Rectal smooth muscle tissue (tissue), 1 donor: ENCODE measurements around the gene TNNI2.

ENCODE experiments used
- H3K27ac ChIP-seq: one replicate; pipeline ENCODE4 v1.7.0; 2013; ENCODE audit warnings: low read depth, low read length, inconsistent platforms
- H3K27me3 ChIP-seq: one replicate; pipeline ENCODE4 v1.7.0; 2013; ENCODE audit warnings: low read length; ENCODE audit not compliant: control insufficient read depth, insufficient read depth
- H3K36me3 ChIP-seq: one replicate; pipeline ENCODE4 v1.7.0; 2013; ENCODE audit warnings: low read length; ENCODE audit not compliant: control insufficient read depth, insufficient read depth
- H3K4me1 ChIP-seq: one replicate; pipeline ENCODE4 v1.7.0; 2013; ENCODE audit warnings: low read length; ENCODE audit not compliant: control insufficient read depth, insufficient read depth
- H3K4me3 ChIP-seq: one replicate; pipeline ENCODE4 v1.7.0; 2013; ENCODE audit warnings: low read length
- H3K9ac ChIP-seq: one replicate; pipeline ENCODE4 v1.7.0; 2013; ENCODE audit warnings: low read length

Gene TNNI2

DNA sequence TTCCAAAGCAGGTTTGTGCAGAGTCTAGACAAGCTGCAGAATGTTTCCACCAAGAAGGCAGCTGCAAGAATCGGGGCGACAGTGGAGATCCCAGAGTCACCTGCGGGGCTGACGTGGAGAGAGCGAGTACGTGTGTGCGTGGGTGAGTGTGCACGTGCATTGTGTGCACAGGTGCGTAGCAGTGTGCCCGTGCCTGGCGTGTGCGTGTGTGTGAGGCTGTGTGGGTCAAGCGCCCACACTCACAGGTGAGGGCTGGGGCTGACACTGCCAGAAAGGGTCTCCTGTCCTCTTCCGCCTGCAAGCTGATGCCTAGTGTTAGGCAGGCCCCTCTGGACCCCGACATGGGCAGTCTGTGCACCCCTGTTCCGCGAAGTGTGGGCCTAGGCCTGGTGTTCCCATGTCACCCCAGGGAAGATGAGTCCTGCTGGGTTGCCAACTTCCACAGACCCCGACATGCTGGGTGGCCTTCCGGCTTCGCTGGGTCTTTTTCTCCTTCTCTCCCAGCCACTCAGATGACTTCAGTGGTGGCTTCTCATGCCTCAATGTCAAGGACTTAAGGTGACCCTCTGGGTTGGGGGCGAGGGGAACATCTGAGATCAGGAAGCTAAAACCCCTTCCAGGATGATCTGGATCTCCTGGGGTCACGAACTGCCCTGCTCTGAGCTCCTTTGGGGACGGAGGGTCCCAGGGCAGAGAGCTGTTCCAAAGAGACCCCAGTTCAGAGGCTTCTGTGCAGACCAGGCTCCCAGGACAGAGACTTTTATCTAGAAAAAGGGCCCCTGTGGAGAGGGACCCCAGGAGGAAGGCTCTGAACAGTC is 14.4 kb upstream of the TNNI2 start:
- no peak overlapping the region for H3K9ac ChIP-seq
- no peaks in the 10 kb centered on the region for H3K36me3 ChIP-seq
- no peaks in the 10 kb centered on the region for H3K27me3 ChIP-seq
- no peak overlapping the region for H3K4me3 ChIP-seq
- H3K4me1 ChIP-seq: no peaks in the 10 kb centered on the region
- no peak overlapping the region for H3K27ac ChIP-seq

DNA sequence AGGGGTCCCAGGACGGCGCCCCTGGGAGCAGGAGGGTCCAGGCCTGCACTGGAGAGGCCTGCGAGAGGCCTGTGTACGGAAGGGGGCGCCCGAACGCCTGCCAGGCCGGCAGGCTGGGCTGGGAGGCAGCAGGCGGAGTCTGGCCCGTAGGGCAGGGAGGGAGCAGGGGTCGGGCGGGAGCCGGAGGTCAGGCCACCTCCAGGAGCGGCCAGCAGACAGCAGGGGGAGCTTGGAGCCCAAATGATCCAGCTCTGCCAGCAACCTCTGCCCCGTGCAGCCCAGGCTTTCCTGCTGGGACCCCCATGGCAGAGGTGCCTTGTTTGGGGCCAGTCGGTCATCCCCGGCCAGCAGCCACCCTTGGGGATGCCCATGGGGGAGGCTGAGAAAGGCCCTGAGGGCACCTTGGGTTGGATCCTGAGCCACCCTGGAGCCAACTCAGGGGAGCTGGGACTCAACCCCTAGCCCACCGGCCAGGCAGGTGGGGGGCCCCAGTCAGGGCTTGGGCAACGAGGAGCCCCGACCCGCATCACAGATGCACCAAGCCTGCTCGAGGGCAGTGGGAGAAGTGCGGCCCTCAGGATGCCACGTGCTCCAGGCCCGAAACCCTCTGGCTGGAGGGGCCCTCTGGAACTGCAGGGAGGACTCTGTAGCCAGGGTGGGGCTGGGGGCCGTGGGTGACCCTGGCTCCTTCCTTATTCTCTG is 13.6 kb upstream of the TNNI2 start:
- H3K4me3 ChIP-seq: no peak overlapping the region
- no peak overlapping the region for H3K9ac ChIP-seq
- no peaks in the 10 kb centered on the region for H3K36me3 ChIP-seq
- H3K27ac ChIP-seq: no peak overlapping the region
- no peaks in the 10 kb centered on the region for H3K27me3 ChIP-seq
- H3K4me1 ChIP-seq: no peaks in the 10 kb centered on the region

DNA sequence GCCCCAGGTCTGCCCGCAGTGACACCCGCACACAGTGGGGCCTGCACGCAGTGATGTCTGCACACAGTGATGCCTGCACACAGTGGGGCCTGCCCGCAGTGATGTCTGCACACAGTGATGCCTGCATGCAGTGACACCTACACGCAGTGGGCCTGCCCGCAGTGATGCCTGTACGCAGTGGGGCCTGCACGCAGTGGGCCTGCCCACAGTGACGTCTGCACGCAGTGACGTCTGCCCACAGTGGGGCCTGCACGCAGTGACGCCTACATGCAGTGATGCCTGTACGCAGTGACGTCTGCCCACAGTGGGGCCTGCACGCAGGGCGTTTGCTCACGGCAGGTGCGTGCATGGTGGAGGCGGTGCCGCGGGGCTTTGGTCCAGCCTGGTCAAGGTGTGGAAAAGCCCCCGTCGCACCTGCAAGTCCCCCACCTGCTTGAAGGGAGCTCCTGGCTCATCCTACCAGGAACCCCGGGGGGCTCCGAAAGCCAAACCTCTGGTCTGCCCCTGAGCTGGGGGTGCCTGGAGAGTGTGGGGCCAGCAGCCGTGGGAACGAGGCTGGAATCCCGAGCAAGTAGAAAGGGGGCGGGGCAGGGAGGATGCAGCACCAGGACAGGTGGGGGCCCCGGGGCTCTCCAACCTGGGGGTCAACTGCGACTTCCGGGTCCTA is 12.9 kb upstream of the TNNI2 start:
- Histone ChIP-seq H3K27me3 (no peaks in the 10 kb centered on the region), H3K4me3 (no peak overlapping the region), H3K4me1 (no peaks in the 10 kb centered on the region), H3K9ac (no peak overlapping the region), H3K36me3 (no peaks in the 10 kb centered on the region), H3K27ac (no peak overlapping the region)

DNA sequence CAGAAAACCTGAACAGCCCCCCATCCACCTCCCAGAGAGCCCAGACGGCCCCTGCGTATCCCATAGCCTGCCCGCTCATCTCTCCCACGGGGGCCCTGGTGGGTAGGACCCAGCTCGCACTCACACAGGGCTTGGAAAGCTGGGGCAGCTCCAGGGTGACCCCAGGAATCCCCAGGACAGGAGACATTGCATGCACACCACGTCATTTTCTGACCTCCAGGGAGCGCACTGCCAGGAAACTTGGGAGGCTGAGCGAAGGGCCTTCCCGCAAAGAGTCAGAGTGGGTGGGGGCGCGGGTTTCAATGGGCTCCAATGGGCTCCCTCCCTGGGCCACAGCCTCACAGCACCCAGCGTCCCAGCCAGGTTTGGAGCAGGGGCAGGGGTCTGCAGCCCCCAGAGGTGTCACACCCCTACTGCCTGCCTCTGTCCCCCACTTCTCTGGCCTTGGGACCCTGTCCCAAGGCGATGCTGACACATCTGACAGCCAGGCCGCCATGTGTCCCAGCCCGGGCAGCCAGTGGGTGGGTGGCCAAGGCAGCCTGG is 12.2 kb upstream of the TNNI2 start:
- Histone ChIP-seq H3K9ac (no peak overlapping the region), H3K4me1 (no peaks in the 10 kb centered on the region), H3K36me3 (no peaks in the 10 kb centered on the region), H3K4me3 (no peak overlapping the region), H3K27ac (no peak overlapping the region), H3K27me3 (no peaks in the 10 kb centered on the region)

DNA sequence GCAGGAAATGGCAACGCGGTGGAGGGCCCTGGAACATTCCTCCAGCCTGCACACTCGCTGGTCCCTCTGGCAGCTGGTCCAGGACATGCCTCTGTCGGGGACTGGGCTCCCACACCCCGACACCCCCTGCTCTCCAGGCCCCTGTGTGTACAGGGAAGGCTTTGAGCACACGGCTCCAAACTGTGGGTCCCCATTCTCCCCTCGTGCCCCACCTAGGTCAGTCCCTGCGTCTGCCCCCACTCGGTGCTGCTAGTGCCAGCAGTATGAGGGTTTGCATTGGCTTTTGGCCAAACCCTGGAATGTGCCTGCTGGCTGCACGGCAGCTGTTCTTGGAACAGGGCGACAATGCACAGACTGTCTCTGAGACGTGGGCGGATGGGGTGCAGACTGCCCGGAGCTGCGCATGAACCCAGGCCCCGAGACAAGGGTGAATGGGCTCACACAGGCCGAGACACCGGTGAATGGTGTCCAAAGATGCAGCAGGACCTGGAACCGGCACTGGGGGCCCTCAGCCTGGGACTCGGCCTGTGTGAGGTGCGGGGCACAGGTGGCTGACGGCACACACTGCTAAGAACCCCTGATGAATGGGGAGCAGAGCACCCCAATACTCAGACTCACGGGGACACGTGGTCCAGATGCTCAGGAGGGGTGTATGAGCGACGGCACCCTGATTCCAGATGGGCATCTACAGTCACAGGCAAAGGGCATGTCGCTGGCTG is 11.5 kb upstream of the TNNI2 start:
- H3K27me3 ChIP-seq: no peaks in the 10 kb centered on the region
- H3K27ac ChIP-seq: no peak overlapping the region
- H3K4me1 ChIP-seq: no peaks in the 10 kb centered on the region
- no peak overlapping the region for H3K9ac ChIP-seq
- H3K36me3 ChIP-seq: no peaks in the 10 kb centered on the region
- H3K4me3 ChIP-seq: no peak overlapping the region

GRCh38 chr11:1827931-1828330 is 10.8 kb upstream of the TNNI2 start:
- H3K27ac ChIP-seq: no peak overlapping the region
- no peak overlapping the region for H3K9ac ChIP-seq
- H3K4me3 ChIP-seq: no peak overlapping the region
- no peaks in the 10 kb centered on the region for H3K36me3 ChIP-seq
- no peaks in the 10 kb centered on the region for H3K4me1 ChIP-seq
- H3K27me3 ChIP-seq: no peaks in the 10 kb centered on the region

DNA sequence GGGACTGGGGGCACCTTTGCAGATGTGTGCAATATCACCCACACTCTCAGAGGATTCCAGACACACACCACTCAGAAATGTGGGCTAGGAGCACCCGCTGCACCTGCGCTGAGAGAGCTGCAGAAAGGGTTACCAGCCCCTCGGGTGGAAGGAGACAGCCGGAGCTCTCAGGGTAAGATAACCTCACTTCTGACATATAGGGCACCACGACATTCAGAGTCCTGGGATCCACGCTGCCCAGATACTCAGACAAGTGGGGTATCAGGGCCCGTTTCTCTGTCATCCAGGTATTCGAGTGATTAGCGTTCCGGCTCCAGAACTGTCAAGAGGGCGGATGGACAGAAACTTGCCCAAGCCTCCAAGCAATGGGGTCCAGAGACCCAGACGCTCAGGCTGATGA is 10.2 kb upstream of the TNNI2 start:
- H3K9ac ChIP-seq: no peak overlapping the region
- no peaks in the 10 kb centered on the region for H3K4me1 ChIP-seq
- H3K4me3 ChIP-seq: no peak overlapping the region
- no peaks in the 10 kb centered on the region for H3K36me3 ChIP-seq
- no peak overlapping the region for H3K27ac ChIP-seq
- no peaks in the 10 kb centered on the region for H3K27me3 ChIP-seq

- H3K36me3 ChIP-seq: no peaks in the 10 kb centered on the region
- no peaks in the 10 kb centered on the region for H3K27me3 ChIP-seq
- H3K4me3 ChIP-seq: no peak overlapping the region
- no peak overlapping the region for H3K27ac ChIP-seq
- H3K4me1 ChIP-seq: no peaks in the 10 kb centered on the region
- H3K9ac ChIP-seq: no peak overlapping the region
Measured at GRCh38 chr11:1829039-1829820, 9.6 kb upstream of the TNNI2 start.

- H3K9ac ChIP-seq: no peak overlapping the region
- no peaks in the 10 kb centered on the region for H3K27me3 ChIP-seq
- no peak overlapping the region for H3K4me3 ChIP-seq
- no peaks in the 10 kb centered on the region for H3K36me3 ChIP-seq
- no peak overlapping the region for H3K27ac ChIP-seq
- no peaks in the 10 kb centered on the region for H3K4me1 ChIP-seq
Measured at GRCh38 chr11:1830004-1830321, 8.8 kb upstream of the TNNI2 start.

- Histone ChIP-seq H3K9ac (no peak overlapping the region), H3K27ac (no peak overlapping the region), H3K27me3 (no peaks in the 10 kb centered on the region), H3K36me3 (no peaks in the 10 kb centered on the region), H3K4me3 (no peak overlapping the region), H3K4me1 (no peaks in the 10 kb centered on the region)
Measured at GRCh38 chr11:1830322-1831223, 8.2 kb upstream of the TNNI2 start.
